Sigmoid colon (tissue), 7 donors: ENCODE data around the gene KCTD15. TPM values are rescaled to one million over a fixed set of nuclear protein-coding genes. Genes with fewer than 3 reads are reported as not detected.

ENCODE experiments used
- DNase-seq: peaks from one replicate; pipeline ENCODE4 v3.0.0-alpha.2; 2019
- H3K27ac ChIP-seq, 4 donors: fragments of 200-600 bp; sonication (generic); one replicate each; pipeline ENCODE4 v1.5.1; 2016 to 2019; ENCODE audit warnings: mild to moderate bottlenecking in 1 of 4
- H3K27me3 ChIP-seq, 3 donors: fragments of 200-600 bp; sonication (generic); one replicate each; pipeline ENCODE4 v1.5.1; 2019; ENCODE audit warnings: mild to moderate bottlenecking in 1 of 3
- H3K36me3 ChIP-seq, 4 donors: fragments of 200-600 bp; sonication (generic); one replicate each; pipeline ENCODE4 v1.5.1; 2016 to 2019
- H3K4me1 ChIP-seq, 4 donors: fragments of 200-600 bp; sonication (generic); one replicate each; pipeline ENCODE4 v1.5.1; 2017 to 2019
- H3K4me3 ChIP-seq, 4 donors: fragments of 200-600 bp; sonication (generic); one replicate each; pipeline ENCODE4 v1.5.1; 2017 to 2019; ENCODE audit warnings: mild to moderate bottlenecking in 2 of 4, moderate library complexity in 1 of 4
- H3K9me3 ChIP-seq, 4 donors: fragments of 200-600 bp in 3 of 4; sonication (generic) in 3 of 4; one replicate each; pipeline versions ENCODE4 v1.5.1 to v1.6.1; 2013 to 2019
- CTCF ChIP-seq, 4 experiments: fragments of 450-650 bp in 3 of 4; fragments of 200-600 bp in 1 of 4; IDR thresholded peaks; one replicate each; pipeline ENCODE4 v1.5.1; 2016 to 2019; ENCODE audit warnings: antibody characterized with exemption in 4 of 4, mild to moderate bottlenecking in 3 of 4, moderate library complexity in 2 of 4
- EP300 ChIP-seq, 4 donors: sonication (generic); formaldehyde crosslinking; IDR thresholded peaks; one replicate each; pipeline ENCODE4 v1.6.1; 2017; ENCODE audit warnings: antibody characterized with exemption in 4 of 4
- POLR2A ChIP-seq, 2 donors: fragments of 450-650 bp; IDR thresholded peaks; one replicate each; pipeline ENCODE4 v1.6.1; 2016; ENCODE audit warnings: antibody characterized with exemption in 2 of 2, mild to moderate bottlenecking in 2 of 2, moderate library complexity in 2 of 2
- POLR2AphosphoS5 ChIP-seq, 4 donors: sonication (generic); formaldehyde crosslinking; IDR thresholded peaks; one replicate each; pipeline ENCODE4 v1.6.1; 2017; ENCODE audit warnings: antibody characterized with exemption in 4 of 4
- WGBS, 2 donors: extraction: QIAGEN DNeasy Blood & Tissue Kit; methylation state at CpG; one replicate each; pipeline ENCODE4 v1.1.7; 2013; 5-methylcytosine and 5-hydroxymethylcytosine counted together
- intact Hi-C: fragments of 100-400 bp; cut with DNase I; formaldehyde crosslinking; loops from one replicate; pipeline ENCODE4 v1.15.1; 2023
- polyA plus RNA-seq, 3 donors: library from polyadenylated mRNA; stranded (reverse); fragments of 200-250 nt; gene quantifications; one replicate each; pipeline ENCODE4 v1.2.3, GENCODE V29; 2013
- total RNA-seq, 4 donors: library from RNA; depleted of rRNA; stranded (reverse); fragments of >200 nt; gene quantifications; one replicate each; pipeline ENCODE4 v1.1.0, GENCODE V29; 2016
- donor health status: healthy with polysubstance abuse.
- donor health status: Bipolar disorder and iron deficiency.
- donor health status: healthy.

The KCTD15 gene
- total and polyA plus RNA-seq, 7 donors: 3.0 to 132 (median 52.8) TPM

- H3K4me1 ChIP-seq: peaks cover 0 to 66% (median 58%) of the 10 kb centered on the region in 4 donors
- peaks cover 6 to 70% (median 35%) of the 10 kb centered on the region in 4 donors for H3K36me3 ChIP-seq
- TF ChIP-seq EP300 (IDR thresholded peaks at IDR 0.05) (peak in 1 of 4 donors; percentile 47), POLR2A (IDR thresholded peaks at IDR 0.05) (no peak), CTCF (IDR thresholded peaks at IDR 0.05) (no peak), POLR2AphosphoS5 (IDR thresholded peaks at IDR 0.05) (peak; percentile 21 to 41 (median 40))
- 34 to 73% methylated on average over 10 of the region's 10 CpGs for WGBS, 2 donors
- DNase-seq: peak; percentile 94
- no peak overlapping the region for H3K4me3 ChIP-seq
- no peaks in the 10 kb centered on the region for H3K9me3 ChIP-seq
- H3K27ac ChIP-seq: peak overlapping the region; percentile 69 to 97 (median 74)
- no peaks in the 10 kb centered on the region for H3K27me3 ChIP-seq
- intact Hi-C loops: no loop called here
These were observed 7.5 kb downstream of the KCTD15 start for GRCh38 chr19:33804021-33804799.

- no peak for DNase-seq
- intact Hi-C loops: no loop called here
- Histone ChIP-seq H3K27me3 (no peaks in the 10 kb centered on the region), H3K27ac (peak overlapping the region in 1 of 4 donors; percentile 97), H3K9me3 (no peaks in the 10 kb centered on the region), H3K4me3 (no peak overlapping the region), H3K36me3 (peaks cover 6 to 80% (median 38%) of the 10 kb centered on the region in 4 donors), H3K4me1 (peaks cover 0 to 55% (median 47%) of the 10 kb centered on the region in 4 donors)
- WGBS, 2 donors: 88 to 89% methylated on average over 3 of the region's 3 CpGs
- no peak for TF ChIP-seq POLR2AphosphoS5 (IDR thresholded peaks at IDR 0.05)
- TF ChIP-seq POLR2A (IDR thresholded peaks at IDR 0.05): no peak
- no peak for TF ChIP-seq CTCF (IDR thresholded peaks at IDR 0.05)
- no peak for TF ChIP-seq EP300 (IDR thresholded peaks at IDR 0.05)
These were observed 8.6 kb downstream of the KCTD15 start for GRCh38 chr19:33805313-33805712.

- Histone ChIP-seq H3K27me3 (no peaks in the 10 kb centered on the region), H3K36me3 (peaks cover 8 to 82% (median 37%) of the 10 kb centered on the region in 4 donors), H3K4me1 (peaks cover 0 to 50% (median 42%) of the 10 kb centered on the region in 4 donors), H3K9me3 (no peaks in the 10 kb centered on the region), H3K27ac (peak overlapping the region in 1 of 4 donors; percentile 97), H3K4me3 (no peak overlapping the region)
- intact Hi-C loops: no loop called here
- TF ChIP-seq CTCF (IDR thresholded peaks at IDR 0.05): no peak
- no peak for TF ChIP-seq POLR2AphosphoS5 (IDR thresholded peaks at IDR 0.05)
- no peak for TF ChIP-seq EP300 (IDR thresholded peaks at IDR 0.05)
- no peak for TF ChIP-seq POLR2A (IDR thresholded peaks at IDR 0.05)
- WGBS, 2 donors: 74 to 87% methylated on average over 9 of the region's 9 CpGs
- no peak for DNase-seq
These were observed 9.3 kb downstream of the KCTD15 start for GRCh38 chr19:33805840-33806433.

- no peak for DNase-seq
These were observed 9.8 kb downstream of the KCTD15 start for GRCh38 chr19:33806434-33806881.

More at GRCh38 chr19:33806434-33806881, 9.8 kb downstream of the KCTD15 start:
- intact Hi-C loops: no loop called here
- H3K27me3 ChIP-seq: no peaks in the 10 kb centered on the region
- TF ChIP-seq POLR2AphosphoS5 (IDR thresholded peaks at IDR 0.05): no peak
- no peak for TF ChIP-seq EP300 (IDR thresholded peaks at IDR 0.05)
- no peak for TF ChIP-seq CTCF (IDR thresholded peaks at IDR 0.05)
- TF ChIP-seq POLR2A (IDR thresholded peaks at IDR 0.05): no peak
- peaks cover 6 to 82% (median 36%) of the 10 kb centered on the region in 4 donors for H3K36me3 ChIP-seq
- WGBS, 2 donors: 44 to 71% methylated on average over 8 of the region's 8 CpGs
- no peak overlapping the region for H3K27ac ChIP-seq
- H3K4me1 ChIP-seq: peaks cover 0 to 45% (median 37%) of the 10 kb centered on the region in 4 donors
- no peak overlapping the region for H3K4me3 ChIP-seq
- H3K9me3 ChIP-seq: no peaks in the 10 kb centered on the region
